Raji (cell line): ENCODE data around the gene SLIT1.

ENCODE experiments used
- POLR2A ChIP-seq: IDR thresholded peaks from 2 replicates; pipeline ENCODE4 v1.6.1; 2011; ENCODE audit warnings: low read depth, low read length, control low read depth; ENCODE audit not compliant: insufficient read depth

SLIT1 gene

GRCh38 chr10:97099089-97099488 lies 86.7 kb downstream of the SLIT1 start:
- TF ChIP-seq POLR2A = no peak

GRCh38 chr10:97097084-97097433 lies 88.7 kb downstream of the SLIT1 start:
- no peak for TF ChIP-seq POLR2A

- no peak for TF ChIP-seq POLR2A
These were observed 89.3 kb downstream of the SLIT1 start for GRCh38 chr10:97096261-97097083.

GRCh38 chr10:97095701-97096260 lies 90.0 kb downstream of the SLIT1 start:
- TF ChIP-seq POLR2A = no peak

- TF ChIP-seq POLR2A = no peak
These were observed 95.1 kb downstream of the SLIT1 start for GRCh38 chr10:97090644-97091043.

GRCh38 chr10:97090035-97090434 lies 95.7 kb downstream of the SLIT1 start:
- TF ChIP-seq POLR2A = no peak

GRCh38 chr10:97089209-97089870 lies 96.4 kb downstream of the SLIT1 start:
- no peak for TF ChIP-seq POLR2A

- no peak for TF ChIP-seq POLR2A
These were observed 98.5 kb downstream of the SLIT1 start for GRCh38 chr10:97087296-97087695.

GRCh38 chr10:97086530-97086929 lies 99.2 kb downstream of the SLIT1 start:
- no peak for TF ChIP-seq POLR2A

GRCh38 chr10:97083228-97083829 lies 102.4 kb downstream of the SLIT1 start:
- TF ChIP-seq POLR2A = no peak

GRCh38 chr10:97081621-97082235 lies 104.0 kb downstream of the SLIT1 start:
- no peak for TF ChIP-seq POLR2A

- no peak for TF ChIP-seq POLR2A
These were observed 105.5 kb downstream of the SLIT1 start for GRCh38 chr10:97080051-97080776.

GRCh38 chr10:97079448-97079847 lies 106.3 kb downstream of the SLIT1 start:
- TF ChIP-seq POLR2A = no peak

GRCh38 chr10:97078938-97079445 lies 106.8 kb downstream of the SLIT1 start:
- TF ChIP-seq POLR2A = no peak
